ENCODE results near the gene DBT.

DBT gene

GRCh38 chr1:100279954-100280682 is 30.5 kb upstream of the DBT start:
- H3K27ac ChIP-seq (ENCODE audit: low read length, poor library complexity, severe bottlenecking) = no peak overlapping the region

DNA sequence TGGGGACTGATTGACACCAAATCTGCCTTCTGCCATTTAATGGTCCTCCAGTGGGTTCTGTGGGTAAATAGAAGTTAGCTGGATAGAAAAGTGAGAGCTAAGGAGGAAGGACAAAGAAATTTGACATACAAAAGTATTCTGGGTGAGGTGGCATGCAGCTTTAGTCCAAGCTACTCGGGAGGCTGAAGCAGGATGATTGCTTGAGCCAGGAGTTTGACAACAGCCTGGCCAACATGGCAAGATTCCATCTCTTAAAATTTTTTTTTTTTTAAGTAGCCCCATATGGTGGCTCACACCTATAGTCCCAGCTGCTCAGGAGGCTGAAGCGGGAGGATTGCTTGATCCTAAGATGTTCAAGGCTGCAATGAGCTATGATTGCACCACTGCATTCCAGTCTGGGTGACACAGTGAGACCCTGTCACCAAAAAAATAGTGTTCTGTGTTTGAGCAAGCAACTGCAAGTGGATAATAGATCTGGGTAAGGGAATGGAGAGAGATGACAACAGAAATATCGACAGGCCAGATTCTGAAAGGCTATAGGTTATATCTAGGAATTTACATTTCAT is 29.8 kb upstream of the DBT start:
- no peak overlapping the region for H3K23ac ChIP-seq (ENCODE audit: low read length in 2 of 2)
- H3K36me3 ChIP-seq (ENCODE audit: control insufficient read depth in 1 of 2, insufficient read depth in 2 of 2, low read depth in 1 of 2, low read length in 2 of 2) = peaks cover 19 to 95% of the 10 kb centered on the region in 2 experiments
- H3K4me2 ChIP-seq (ENCODE audit: low read length, poor library complexity, severe bottlenecking) = no peak overlapping the region
- no peak overlapping the region for H4K8ac ChIP-seq (ENCODE audit: low read length)
- peaks cover 8% of the 10 kb centered on the region for H3K79me1 ChIP-seq (replicated peaks; ENCODE audit: low read length, poor library complexity, severe bottlenecking)
- no peak overlapping the region for H2BK15ac ChIP-seq (ENCODE audit: low read depth, poor library complexity, severe bottlenecking)
- H2BK5ac ChIP-seq (ENCODE audit: low read depth, low read length, poor library complexity, severe bottlenecking) = no peak overlapping the region
- 98% methylated on average over 3 of the region's 3 CpGs for WGBS
- no peaks in the 10 kb centered on the region for H3K4me1 ChIP-seq (ENCODE audit: control insufficient read depth, insufficient read depth, low read depth, low read length)
- H3K9me3 ChIP-seq (ENCODE audit: control insufficient read depth, low read length) = no peaks in the 10 kb centered on the region
- DNase-seq = no peak
- H3K4ac ChIP-seq (ENCODE audit: low read depth in 1 of 2, low read length in 2 of 2) = no peak overlapping the region
- no peak overlapping the region for H4K91ac ChIP-seq (ENCODE audit: low read length)
- H3K14ac ChIP-seq (ENCODE audit: low read length in 2 of 2) = no peak overlapping the region
- no peak overlapping the region for H2BK12ac ChIP-seq (ENCODE audit: low read length in 2 of 2)
- H3K27ac ChIP-seq (ENCODE audit: low read length, poor library complexity, severe bottlenecking) = no peak overlapping the region
- no peak overlapping the region for H2BK120ac ChIP-seq (ENCODE audit: low read depth, low read length)
- H2AFZ ChIP-seq (ENCODE audit: low read depth, low read length) = no peak overlapping the region
- no peak overlapping the region for H3K9ac ChIP-seq (ENCODE audit: low read length)
- no peak overlapping the region for H3K4me3 ChIP-seq (ENCODE audit: insufficient read depth in 1 of 2, low read depth in 1 of 2, low read length in 2 of 2)
- no peak overlapping the region for H3K18ac ChIP-seq (ENCODE audit: low read depth in 1 of 2, low read length in 2 of 2)
- no peaks in the 10 kb centered on the region for H3K27me3 ChIP-seq (ENCODE audit: control insufficient read depth in 1 of 2, insufficient read depth in 1 of 2, low read length in 2 of 2)
- H2AK5ac ChIP-seq (ENCODE audit: low read length, severe bottlenecking) = no peak overlapping the region

More at GRCh38 chr1:100279954-100280682, 30.5 kb upstream of the DBT start:
- no peak overlapping the region for H2AFZ ChIP-seq (ENCODE audit: low read depth, low read length)
- no peak overlapping the region for H3K23ac ChIP-seq (ENCODE audit: low read length in 2 of 2)
- H3K4me1 ChIP-seq (ENCODE audit: control insufficient read depth, insufficient read depth, low read depth, low read length) = no peaks in the 10 kb centered on the region
- no peak for DNase-seq
- no peak overlapping the region for H3K4ac ChIP-seq (ENCODE audit: low read depth in 1 of 2, low read length in 2 of 2)
- no peak overlapping the region for H4K91ac ChIP-seq (ENCODE audit: low read length)
- no peak overlapping the region for H3K4me3 ChIP-seq (ENCODE audit: insufficient read depth in 1 of 2, low read depth in 1 of 2, low read length in 2 of 2)
- H3K9ac ChIP-seq (ENCODE audit: low read length) = no peak overlapping the region
- H2BK15ac ChIP-seq (ENCODE audit: low read depth, poor library complexity, severe bottlenecking) = no peak overlapping the region
- peaks cover 22 to 95% of the 10 kb centered on the region in 2 experiments for H3K36me3 ChIP-seq (ENCODE audit: control insufficient read depth in 1 of 2, insufficient read depth in 2 of 2, low read depth in 1 of 2, low read length in 2 of 2)
- peaks cover 7% of the 10 kb centered on the region for H3K79me1 ChIP-seq (replicated peaks; ENCODE audit: low read length, poor library complexity, severe bottlenecking)
- H2BK12ac ChIP-seq (ENCODE audit: low read length in 2 of 2) = no peak overlapping the region
- no peak overlapping the region for H3K14ac ChIP-seq (ENCODE audit: low read length in 2 of 2)
- no peak overlapping the region for H2BK120ac ChIP-seq (ENCODE audit: low read depth, low read length)
- H2BK5ac ChIP-seq (ENCODE audit: low read depth, low read length, poor library complexity, severe bottlenecking) = no peak overlapping the region
- no peak overlapping the region for H4K8ac ChIP-seq (ENCODE audit: low read length)
- WGBS = no CpG with 5 or more reads among the region's 2 CpGs
- H2AK5ac ChIP-seq (ENCODE audit: low read length, severe bottlenecking) = no peak overlapping the region
- H3K27me3 ChIP-seq (ENCODE audit: control insufficient read depth in 1 of 2, insufficient read depth in 1 of 2, low read length in 2 of 2) = no peaks in the 10 kb centered on the region
- no peak overlapping the region for H3K18ac ChIP-seq (ENCODE audit: low read depth in 1 of 2, low read length in 2 of 2)
- no peak overlapping the region for H3K4me2 ChIP-seq (ENCODE audit: low read length, poor library complexity, severe bottlenecking)
- no peaks in the 10 kb centered on the region for H3K9me3 ChIP-seq (ENCODE audit: control insufficient read depth, low read length)

DNA sequence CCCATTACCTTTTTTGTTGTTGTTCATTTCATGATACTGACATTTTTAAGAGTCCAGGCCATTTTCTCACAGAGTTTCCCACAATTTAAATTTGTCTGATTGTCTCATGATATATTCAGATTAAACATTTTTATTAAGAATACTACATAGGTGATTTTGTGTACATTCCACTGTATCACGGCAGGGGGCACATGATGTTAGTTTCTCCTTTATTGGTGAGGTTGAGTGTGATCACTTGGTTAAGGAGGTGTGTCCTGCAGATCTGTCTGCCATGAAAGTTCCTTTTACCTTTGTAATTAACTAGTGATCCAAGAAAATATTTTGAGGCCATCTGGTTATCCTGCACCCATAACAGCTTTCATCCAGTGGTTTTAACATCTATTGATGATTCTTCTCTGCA is 28.2 kb upstream of the DBT start:
- Histone ChIP-seq H2BK12ac (ENCODE audit: low read length in 2 of 2) (no peak overlapping the region), H3K14ac (ENCODE audit: low read length in 2 of 2) (no peak overlapping the region), H4K91ac (ENCODE audit: low read length) (no peak overlapping the region), H2AK5ac (ENCODE audit: low read length, severe bottlenecking) (no peak overlapping the region), H3K23ac (ENCODE audit: low read length in 2 of 2) (no peak overlapping the region), H2AFZ (ENCODE audit: low read depth, low read length) (no peak overlapping the region), H3K4me2 (ENCODE audit: low read length, poor library complexity, severe bottlenecking) (no peak overlapping the region), H2BK5ac (ENCODE audit: low read depth, low read length, poor library complexity, severe bottlenecking) (no peak overlapping the region), H3K18ac (ENCODE audit: low read depth in 1 of 2, low read length in 2 of 2) (no peak overlapping the region), H3K27ac (ENCODE audit: low read length, poor library complexity, severe bottlenecking) (no peak overlapping the region), H3K36me3 (ENCODE audit: control insufficient read depth in 1 of 2, insufficient read depth in 2 of 2, low read depth in 1 of 2, low read length in 2 of 2) (peaks cover 13 to 98% of the 10 kb centered on the region in 2 experiments), H3K9ac (ENCODE audit: low read length) (no peak overlapping the region), H2BK15ac (ENCODE audit: low read depth, poor library complexity, severe bottlenecking) (no peak overlapping the region), H3K4me3 (ENCODE audit: insufficient read depth in 1 of 2, low read depth in 1 of 2, low read length in 2 of 2) (no peak overlapping the region), H3K4ac (ENCODE audit: low read depth in 1 of 2, low read length in 2 of 2) (no peak overlapping the region), H3K4me1 (ENCODE audit: control insufficient read depth, insufficient read depth, low read depth, low read length) (no peaks in the 10 kb centered on the region), H3K27me3 (ENCODE audit: control insufficient read depth in 1 of 2, insufficient read depth in 1 of 2, low read length in 2 of 2) (no peaks in the 10 kb centered on the region), H4K8ac (ENCODE audit: low read length) (no peak overlapping the region), H3K79me1 (replicated peaks; ENCODE audit: low read length, poor library complexity, severe bottlenecking) (peaks cover 7% of the 10 kb centered on the region), H2BK120ac (ENCODE audit: low read depth, low read length) (no peak overlapping the region), H3K9me3 (ENCODE audit: control insufficient read depth, low read length) (no peaks in the 10 kb centered on the region)
- WGBS = 93% methylated on average over 1 of the region's 1 CpG
- no peak for DNase-seq

GRCh38 chr1:100268202-100268601 is 18.6 kb upstream of the DBT start:
- peaks cover 2% of the 10 kb centered on the region for H3K4me1 ChIP-seq (ENCODE audit: control insufficient read depth, insufficient read depth, low read depth, low read length)

More at GRCh38 chr1:100268202-100268601, 18.6 kb upstream of the DBT start:
- no peak overlapping the region for H4K91ac ChIP-seq (ENCODE audit: low read length)
- no peak for DNase-seq
- over 99% methylated on average over 4 of the region's 4 CpGs for WGBS
- H3K4me3 ChIP-seq (ENCODE audit: insufficient read depth in 1 of 2, low read depth in 1 of 2, low read length in 2 of 2) = no peak overlapping the region
- peaks cover 20% of the 10 kb centered on the region for H3K79me1 ChIP-seq (replicated peaks; ENCODE audit: low read length, poor library complexity, severe bottlenecking)
- H3K4ac ChIP-seq (ENCODE audit: low read depth in 1 of 2, low read length in 2 of 2) = no peak overlapping the region
- no peak overlapping the region for H2AFZ ChIP-seq (ENCODE audit: low read depth, low read length)
- H3K18ac ChIP-seq (ENCODE audit: low read depth in 1 of 2, low read length in 2 of 2) = no peak overlapping the region
- H2AK5ac ChIP-seq (ENCODE audit: low read length, severe bottlenecking) = no peak overlapping the region
- H3K9ac ChIP-seq (ENCODE audit: low read length) = peak overlapping the region; percentile 4
- peaks cover 20 to 55% of the 10 kb centered on the region in 2 experiments for H3K36me3 ChIP-seq (ENCODE audit: control insufficient read depth in 1 of 2, insufficient read depth in 2 of 2, low read depth in 1 of 2, low read length in 2 of 2)
- H2BK15ac ChIP-seq (ENCODE audit: low read depth, poor library complexity, severe bottlenecking) = no peak overlapping the region
- H3K23ac ChIP-seq (ENCODE audit: low read length in 2 of 2) = no peak overlapping the region
- no peak overlapping the region for H3K14ac ChIP-seq (ENCODE audit: low read length in 2 of 2)
- no peaks in the 10 kb centered on the region for H3K9me3 ChIP-seq (ENCODE audit: control insufficient read depth, low read length)
- no peak overlapping the region for H3K27ac ChIP-seq (ENCODE audit: low read length, poor library complexity, severe bottlenecking)
- no peak overlapping the region for H4K8ac ChIP-seq (ENCODE audit: low read length)
- no peak overlapping the region for H2BK120ac ChIP-seq (ENCODE audit: low read depth, low read length)
- no peak overlapping the region for H2BK12ac ChIP-seq (ENCODE audit: low read length in 2 of 2)
- no peaks in the 10 kb centered on the region for H3K27me3 ChIP-seq (ENCODE audit: control insufficient read depth in 1 of 2, insufficient read depth in 1 of 2, low read length in 2 of 2)
- no peak overlapping the region for H3K4me2 ChIP-seq (ENCODE audit: low read length, poor library complexity, severe bottlenecking)
- no peak overlapping the region for H2BK5ac ChIP-seq (ENCODE audit: low read depth, low read length, poor library complexity, severe bottlenecking)
